GM23248 (cell line): Measurements from ENCODE around the gene FNDC3B. TPM values are rescaled to one million over a fixed set of nuclear protein-coding genes. Genes with fewer than 3 reads are reported as not detected.

Experiments used
- DNase-seq: peaks from one replicate; pipeline ENCODE4 v3.0.0-alpha.2; 2015
- H2AFZ ChIP-seq: fragments of 200-600 bp; sonication (generic); 2 replicates; pipeline ENCODE4 v1.6.1; 2016; ENCODE audit warnings: antibody characterized with exemption
- H3F3A ChIP-seq: fragments of 200-600 bp; sonication (generic); 2 replicates; pipeline ENCODE4 v1.6.1; 2016; ENCODE audit warnings: mild to moderate bottlenecking, antibody characterized with exemption, mixed run types; ENCODE audit not compliant: insufficient read depth
- H3K27ac ChIP-seq: fragments of 200-600 bp; sonication (generic); 2 replicates; pipeline ENCODE4 v1.5.1; 2016; ENCODE audit warnings: mild to moderate bottlenecking
- H3K27me3 ChIP-seq: fragments of 200-600 bp; sonication (generic); replicated peaks from 2 replicates; pipeline ENCODE4 v1.6.1; 2016; ENCODE audit warnings: mild to moderate bottlenecking; ENCODE audit not compliant: insufficient read depth
- H3K36me3 ChIP-seq: fragments of 200-600 bp; sonication (generic); 2 replicates; pipeline ENCODE4 v1.6.1; 2016; ENCODE audit warnings: low read depth, mild to moderate bottlenecking
- H3K4me1 ChIP-seq: fragments of 200-600 bp; sonication (generic); 2 replicates; pipeline ENCODE4 v1.6.1; 2016; ENCODE audit warnings: mild to moderate bottlenecking; ENCODE audit not compliant: insufficient read depth
- H3K4me2 ChIP-seq: fragments of 200-600 bp; sonication (generic); one replicate; pipeline ENCODE4 v1.6.1; 2016; ENCODE audit warnings: mild to moderate bottlenecking; ENCODE audit not compliant: unreplicated experiment
- H3K4me3 ChIP-seq: fragments of 200-600 bp; sonication (generic); 2 replicates; pipeline ENCODE4 v1.5.1; 2016; ENCODE audit warnings: mild to moderate bottlenecking
- H3K79me2 ChIP-seq: fragments of 200-600 bp; sonication (generic); 2 replicates; pipeline ENCODE4 v1.6.1; 2016; ENCODE audit warnings: mild to moderate bottlenecking; ENCODE audit not compliant: insufficient read depth
- H3K9ac ChIP-seq: fragments of 200-600 bp; sonication (generic); 2 replicates; pipeline ENCODE4 v1.6.1; 2016; ENCODE audit warnings: mild to moderate bottlenecking
- H3K9me2 ChIP-seq: fragments of 200-600 bp; sonication (generic); 2 replicates; pipeline ENCODE4 v1.6.1; 2016; ENCODE audit warnings: mixed run types, mild to moderate bottlenecking, moderate library complexity; ENCODE audit not compliant: insufficient read depth
- H3K9me3 ChIP-seq: fragments of 200-600 bp; sonication (generic); one replicate; pipeline ENCODE4 v1.6.1; 2017; ENCODE audit warnings: low read depth
- H4K20me1 ChIP-seq: fragments of 200-600 bp; sonication (generic); 2 replicates; pipeline ENCODE4 v1.6.0; 2016; ENCODE audit not compliant: insufficient read depth
- EZH2 ChIP-seq: fragments of 200-600 bp; sonication (generic); IDR thresholded peaks from 2 replicates; pipeline ENCODE4 v1.6.1; 2018; ENCODE audit warnings: antibody characterized with exemption, mild to moderate bottlenecking; ENCODE audit not compliant: insufficient read depth, poor library complexity, severe bottlenecking
- EZH2phosphoT487 ChIP-seq: fragments of 200-600 bp; sonication (generic); IDR thresholded peaks from 2 replicates; pipeline ENCODE4 v1.6.1; 2018; ENCODE audit warnings: antibody characterized with exemption, moderate library complexity, mild to moderate bottlenecking, low read depth; ENCODE audit not compliant: insufficient read depth
- WGBS, 2 experiments: methylation state at CpG; one replicate each; pipeline ENCODE4 v1.1.6; 2015 to 2017; ENCODE audit warnings: low lambda C conversion rate in 2 of 2, low coverage in 1 of 2; ENCODE audit errors: missing lambda C conversion rate in 2 of 2; 5-methylcytosine and 5-hydroxymethylcytosine counted together
- in situ Hi-C: fragments of 300-500 bp; cut with MboI; formaldehyde crosslinking; loops from 2 replicates; pipeline ENCODE4 v1.15.0; 2020
- polyA plus RNA-seq: library from polyadenylated mRNA; unstranded; fragments of >200 nt; fragmentation: Nextera tagmentation; extraction: Ambion mirVana; gene quantifications from 2 replicates; pipeline ENCODE4 v1.2.1, GENCODE V29; 2016
- total RNA-seq: library from RNA; depleted of rRNA; stranded (reverse); fragments of >200 nt; shearing (Covaris generic); gene quantifications from 2 replicates; pipeline ENCODE4 v1.2.3, GENCODE V29; 2014

The FNDC3B gene
- total and polyA plus RNA-seq, 2 experiments from 2014 or later = 85.5 to 123 TPM

DNA sequence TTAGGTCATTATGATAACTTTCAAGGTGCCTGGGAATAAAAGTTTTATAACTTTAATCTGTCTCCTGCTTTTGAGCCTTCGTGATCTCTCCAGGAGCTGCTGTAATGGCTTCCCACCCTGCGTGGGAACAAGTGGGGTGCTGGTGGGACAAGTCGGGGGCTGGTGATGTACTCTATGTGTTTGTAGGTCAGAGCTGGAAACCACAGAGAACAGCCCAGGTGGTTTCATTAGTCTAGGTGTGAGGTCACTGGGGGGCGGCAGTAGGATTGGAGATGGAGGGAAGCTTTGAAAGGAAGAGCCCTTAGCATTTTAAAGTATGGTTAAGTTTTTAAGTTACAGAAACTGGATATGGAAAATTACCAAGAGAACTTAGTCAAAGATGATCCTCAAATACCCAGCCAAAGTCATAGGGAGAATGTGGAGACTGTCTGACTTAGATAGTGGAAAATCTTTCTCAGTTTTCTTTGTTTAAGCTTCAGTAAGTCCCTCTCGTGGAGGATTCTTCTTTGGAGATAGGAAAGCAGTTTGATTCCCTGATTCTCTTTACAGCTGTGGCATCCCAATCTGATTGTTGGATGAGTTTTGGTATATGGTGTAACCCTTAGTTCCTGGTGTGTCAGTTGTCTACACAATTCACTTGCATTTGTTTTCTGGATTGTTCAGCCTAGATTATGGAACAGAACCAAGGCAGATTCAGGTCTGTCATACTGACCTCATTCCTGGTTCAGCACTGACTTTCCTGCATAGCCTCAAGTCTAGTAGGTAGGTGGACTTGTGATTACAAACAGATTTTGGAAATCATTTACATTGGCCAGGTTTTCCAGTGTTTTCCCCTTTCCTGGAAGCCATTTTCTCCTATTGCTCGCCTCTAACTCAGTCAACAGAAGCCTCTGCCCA is 115.6 kb downstream of the FNDC3B start:
- H3K4me2 ChIP-seq = peak overlapping the region; percentile 26
- no peaks in the 10 kb centered on the region for H3K9me2 ChIP-seq
- peaks cover 87% of the 10 kb centered on the region for H3F3A ChIP-seq
- no peak for TF ChIP-seq EZH2
- H3K4me1 ChIP-seq = peaks cover 76% of the 10 kb centered on the region
- DNase-seq = peak; percentile 71
- H3K27ac ChIP-seq = peak overlapping the region; percentile 97
- H4K20me1 ChIP-seq = peaks cover 28% of the 10 kb centered on the region
- H3K27me3 ChIP-seq = no peaks in the 10 kb centered on the region
- in situ Hi-C loops = no loop called here
- H3K79me2 ChIP-seq = peaks cover 96% of the 10 kb centered on the region
- no peak overlapping the region for H2AFZ ChIP-seq
- H3K4me3 ChIP-seq = no peak overlapping the region
- H3K36me3 ChIP-seq = 0 out of 2 replicates have a peak, but pooled peaks cover 5% of the 10 kb centered on the region
- no peaks in the 10 kb centered on the region for H3K9me3 ChIP-seq
- H3K9ac ChIP-seq = peak overlapping the region; percentile 42
- WGBS, 2 experiments = 76 to 82% methylated on average over 6 of the region's 6 CpGs

DNA sequence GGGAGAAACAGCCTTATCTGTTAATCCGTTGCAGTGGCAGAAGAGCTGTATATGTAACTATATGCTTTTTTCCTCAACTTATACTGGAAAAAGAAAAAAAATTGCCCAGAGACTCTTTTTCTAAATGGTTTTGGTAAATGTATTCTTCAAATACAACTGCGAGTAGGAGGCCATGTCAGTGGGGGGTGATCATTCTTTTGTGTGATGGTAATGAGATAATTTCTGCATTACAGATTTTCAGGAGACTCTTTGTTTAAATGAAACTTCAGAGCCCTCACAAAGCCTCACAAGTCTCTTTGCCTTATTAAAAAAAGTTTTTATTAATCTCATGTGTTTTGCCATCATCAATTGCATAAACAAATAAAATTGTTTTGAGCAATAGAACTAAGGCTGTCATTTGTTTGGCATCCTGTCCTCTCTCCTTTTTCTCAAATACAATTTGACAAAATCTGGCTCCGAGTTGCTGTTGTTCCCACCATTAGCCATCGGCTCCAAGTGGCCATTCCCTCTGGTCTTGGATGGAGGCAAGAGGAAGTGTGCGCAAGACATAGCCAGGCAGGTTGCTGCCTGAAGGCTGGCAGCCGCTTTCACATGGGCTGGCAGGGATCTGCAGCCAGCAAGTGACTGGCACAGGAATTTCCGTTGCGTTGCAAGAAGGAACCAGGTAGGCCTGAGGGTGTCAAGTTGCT is 116.7 kb downstream of the FNDC3B start:
- H3K79me2 ChIP-seq = peaks cover 96% of the 10 kb centered on the region
- H3K4me3 ChIP-seq = no peak overlapping the region
- peaks cover 37% of the 10 kb centered on the region for H4K20me1 ChIP-seq
- DNase-seq = peak; percentile 52
- TF ChIP-seq EZH2 = no peak
- no peak for TF ChIP-seq EZH2phosphoT487
- no peaks in the 10 kb centered on the region for H3K9me3 ChIP-seq
- 15 to 16% methylated on average over 8 of the region's 8 CpGs for whole genome bisulfite sequencing, 2 experiments
- H3K4me2 ChIP-seq = peak overlapping the region; percentile 51
- H2AFZ ChIP-seq = no peak overlapping the region
- H3K9ac ChIP-seq = peak overlapping the region; percentile 42
- peaks cover 85% of the 10 kb centered on the region for H3K4me1 ChIP-seq
- H3K9me2 ChIP-seq = no peaks in the 10 kb centered on the region
- H3F3A ChIP-seq = peaks cover 96% of the 10 kb centered on the region
- no peaks in the 10 kb centered on the region for H3K27me3 ChIP-seq
- in situ Hi-C loops = no loop called here
- H3K27ac ChIP-seq = peak overlapping the region; percentile 97
- 0 out of 2 replicates have a peak, but pooled peaks cover 5% of the 10 kb centered on the region for H3K36me3 ChIP-seq

DNA sequence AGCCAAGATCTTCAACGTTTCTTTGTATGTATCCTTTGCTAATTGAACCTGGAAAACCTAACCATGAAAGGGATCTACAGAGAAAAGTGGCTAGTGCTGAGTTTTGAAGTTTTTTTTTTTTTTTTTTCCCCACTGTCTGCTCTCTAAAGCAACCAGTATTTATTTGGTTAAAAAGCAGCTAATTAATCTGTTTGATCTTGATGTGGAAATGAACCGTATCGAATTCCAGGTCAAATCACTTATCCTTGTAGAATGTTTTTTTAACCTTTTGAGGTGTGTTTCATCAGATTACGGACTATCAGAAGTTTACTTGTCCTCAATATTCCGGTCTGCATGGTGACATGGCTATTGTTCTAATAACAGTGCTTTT is 117.2 kb downstream of the FNDC3B start:
- H3F3A ChIP-seq = peaks cover 94% of the 10 kb centered on the region
- 0 out of 2 replicates have a peak, but pooled peaks cover 5% of the 10 kb centered on the region for H3K36me3 ChIP-seq
- in situ Hi-C loops = no loop called here
- peak overlapping the region; percentile 42; the same call in 1 of the 2 replicates for H3K9ac ChIP-seq
- no peaks in the 10 kb centered on the region for H3K9me3 ChIP-seq
- no peak overlapping the region for H3K4me3 ChIP-seq
- H3K9me2 ChIP-seq = no peaks in the 10 kb centered on the region
- TF ChIP-seq EZH2phosphoT487 (no peak), EZH2 (no peak)
- H3K4me2 ChIP-seq = peak overlapping the region; percentile 51
- no peak for DNase-seq
- H3K4me1 ChIP-seq = peaks cover 84% of the 10 kb centered on the region
- no peaks in the 10 kb centered on the region for H3K27me3 ChIP-seq
- H3K79me2 ChIP-seq = peaks cover 96% of the 10 kb centered on the region
- H4K20me1 ChIP-seq = peaks cover 41% of the 10 kb centered on the region
- no peak overlapping the region for H2AFZ ChIP-seq
- WGBS, 2 experiments = 35 to 39% methylated on average over 5 of the region's 5 CpGs
- peak overlapping the region; percentile 97 for H3K27ac ChIP-seq

DNA sequence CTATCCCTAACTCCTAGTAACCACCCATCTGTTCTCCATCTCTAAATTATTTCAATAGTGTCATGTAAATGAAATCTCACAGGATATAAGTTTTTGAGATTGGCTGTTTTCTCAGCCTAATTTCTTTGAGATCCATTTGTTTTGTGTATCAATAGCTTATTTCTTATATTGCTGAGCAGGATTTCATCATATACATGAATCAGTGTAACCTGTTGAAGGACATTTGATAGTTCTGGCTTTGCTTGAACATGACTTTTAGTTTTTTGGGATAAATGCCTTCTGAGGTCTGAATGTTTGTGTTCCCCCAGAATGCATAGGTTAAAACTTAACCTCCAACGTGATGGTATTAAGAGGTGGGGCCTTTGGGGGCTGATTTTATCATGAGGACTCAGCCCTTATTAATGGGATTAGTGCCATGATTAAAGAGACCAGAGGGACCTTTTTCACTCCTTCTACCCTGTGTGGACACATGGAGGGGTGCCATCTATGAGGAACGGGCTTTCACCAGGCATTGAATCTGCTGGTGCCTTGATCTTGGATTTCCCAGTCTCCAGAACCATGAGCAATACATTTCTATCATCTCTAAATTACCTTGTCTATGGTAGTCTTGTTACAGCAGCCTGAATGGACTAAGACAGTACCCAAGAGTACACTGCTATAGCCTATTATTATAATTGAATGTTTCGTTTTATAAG is 118.3 kb downstream of the FNDC3B start:
- Histone ChIP-seq H2AFZ (no peak overlapping the region), H3K36me3 (0 out of 2 replicates have a peak, but pooled peaks cover 5% of the 10 kb centered on the region), H3K9me3 (no peaks in the 10 kb centered on the region), H3K27ac (peak overlapping the region; percentile 97), H3F3A (peaks cover 84% of the 10 kb centered on the region), H3K27me3 (no peaks in the 10 kb centered on the region), H3K9me2 (no peaks in the 10 kb centered on the region), H3K79me2 (peaks cover 96% of the 10 kb centered on the region), H3K4me3 (no peak overlapping the region), H4K20me1 (peaks cover 41% of the 10 kb centered on the region), H3K4me2 (no peak overlapping the region), H3K9ac (no peak overlapping the region), H3K4me1 (peaks cover 73% of the 10 kb centered on the region)
- WGBS, 2 experiments = 96 to 100% methylated on average over 3 of the region's 3 CpGs
- TF ChIP-seq EZH2 = no peak
- TF ChIP-seq EZH2phosphoT487 = no peak
- no peak for DNase-seq
- in situ Hi-C loops = no loop called here
